NCI-H2029 treated with DMSO at 0.1 percent for 48 hours (cell line): Measurements from ENCODE around the gene TLR3.

Experiments used
- DNase-seq: peaks from one replicate; lab custom pipeline; 2025; lab: John Stamatoyannopoulos, UW

Gene TLR3

GRCh38 chr4:186105647-186106321 lies 36.8 kb downstream of the TLR3 start:
- DNase-seq = peak; percentile 34

- no peak for DNase-seq
Observed at GRCh38 chr4:186107947-186108346, 39.0 kb downstream of the TLR3 start.

- no peak for DNase-seq
Observed at GRCh38 chr4:186108391-186108790, 39.4 kb downstream of the TLR3 start.

- DNase-seq = no peak
Observed at GRCh38 chr4:186109245-186109644, 40.3 kb downstream of the TLR3 start.

DNA sequence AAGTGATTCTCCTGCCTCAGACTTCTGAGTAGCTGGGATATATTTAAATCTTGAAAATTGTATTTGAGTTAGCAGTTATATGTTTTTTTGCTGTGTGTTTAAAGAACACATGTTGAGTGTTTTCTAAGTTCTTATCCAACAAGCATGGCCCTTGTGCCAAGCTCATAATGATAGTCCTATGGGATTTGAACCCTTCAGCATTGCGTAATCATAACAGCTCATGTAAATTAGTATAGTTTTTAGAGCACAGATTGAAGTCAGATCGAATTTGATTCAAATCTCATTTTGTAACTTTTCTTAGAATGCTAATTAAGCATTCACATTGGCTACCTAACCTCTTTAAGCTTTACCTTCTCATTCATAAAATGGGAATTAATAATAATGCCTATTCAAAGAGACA lies 47.7 kb downstream of the TLR3 start:
- DNase-seq = no peak

DNA sequence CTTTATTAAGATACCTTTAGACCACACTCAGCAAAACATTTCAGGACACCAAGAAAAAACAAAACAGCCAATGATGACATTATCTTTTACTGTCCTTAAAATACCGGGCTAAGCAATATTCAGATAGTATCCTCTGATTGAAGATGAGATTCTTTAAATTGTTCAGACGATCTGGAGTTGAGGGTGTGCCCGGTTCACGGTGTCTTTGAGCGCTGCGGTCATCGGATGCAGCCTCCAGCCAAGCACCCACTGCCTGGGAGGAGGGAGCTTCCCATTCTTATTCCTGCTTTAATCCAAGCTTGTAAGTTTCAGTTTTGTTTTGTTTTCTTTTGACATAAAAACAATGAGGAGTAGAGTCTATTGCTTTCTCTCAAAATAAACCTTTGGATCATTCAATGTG lies 49.6 kb downstream of the TLR3 start:
- DNase-seq = no peak

- DNase-seq = no peak
Observed at GRCh38 chr4:186121057-186121456, 52.1 kb downstream of the TLR3 start.

DNA sequence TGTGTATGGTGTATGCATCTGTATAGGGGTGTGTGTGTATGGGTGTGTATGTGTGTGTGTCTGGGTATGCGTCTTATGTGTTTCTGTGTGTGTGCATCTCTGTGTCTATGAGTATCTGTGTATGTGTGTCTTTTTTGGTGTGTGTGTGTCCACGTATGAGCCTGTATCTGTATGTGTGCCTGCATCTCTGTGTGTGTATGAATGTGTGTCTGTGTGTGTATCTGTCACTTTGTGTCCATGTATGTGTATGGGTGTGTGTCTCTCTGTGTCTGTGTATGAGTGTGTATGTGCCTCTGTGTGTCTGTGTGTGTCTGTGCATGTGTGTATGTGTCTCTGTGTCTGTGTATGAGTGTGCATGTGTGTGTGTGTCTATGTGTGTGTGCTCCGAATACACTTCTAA lies 59.9 kb downstream of the TLR3 start:
- no peak for DNase-seq

DNA sequence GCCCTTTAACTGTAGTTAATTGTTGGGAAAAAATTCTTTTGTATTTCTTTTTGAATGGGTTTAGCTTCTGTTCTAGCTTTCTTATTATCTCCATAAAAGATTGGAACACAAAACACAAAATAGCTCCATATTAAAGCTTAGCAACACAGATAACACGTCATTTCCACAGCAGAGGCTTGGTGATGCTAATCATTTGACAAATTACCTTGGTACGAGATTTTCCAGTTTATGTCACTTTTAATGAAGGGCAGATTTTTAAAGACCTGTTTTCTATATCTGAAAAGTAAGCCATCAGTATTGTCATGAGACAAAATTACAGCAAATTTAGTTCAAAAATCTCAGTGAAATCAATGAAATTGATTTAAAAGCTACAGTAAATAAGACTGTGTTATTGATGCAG lies 63.0 kb downstream of the TLR3 start:
- DNase-seq = no peak

- no peak for DNase-seq
Observed at GRCh38 chr4:186132577-186133242, 63.8 kb downstream of the TLR3 start.

- DNase-seq = no peak
Observed at GRCh38 chr4:186134257-186134656, 65.3 kb downstream of the TLR3 start.

- DNase-seq = no peak
Observed at GRCh38 chr4:186134861-186135260, 65.9 kb downstream of the TLR3 start.

DNA sequence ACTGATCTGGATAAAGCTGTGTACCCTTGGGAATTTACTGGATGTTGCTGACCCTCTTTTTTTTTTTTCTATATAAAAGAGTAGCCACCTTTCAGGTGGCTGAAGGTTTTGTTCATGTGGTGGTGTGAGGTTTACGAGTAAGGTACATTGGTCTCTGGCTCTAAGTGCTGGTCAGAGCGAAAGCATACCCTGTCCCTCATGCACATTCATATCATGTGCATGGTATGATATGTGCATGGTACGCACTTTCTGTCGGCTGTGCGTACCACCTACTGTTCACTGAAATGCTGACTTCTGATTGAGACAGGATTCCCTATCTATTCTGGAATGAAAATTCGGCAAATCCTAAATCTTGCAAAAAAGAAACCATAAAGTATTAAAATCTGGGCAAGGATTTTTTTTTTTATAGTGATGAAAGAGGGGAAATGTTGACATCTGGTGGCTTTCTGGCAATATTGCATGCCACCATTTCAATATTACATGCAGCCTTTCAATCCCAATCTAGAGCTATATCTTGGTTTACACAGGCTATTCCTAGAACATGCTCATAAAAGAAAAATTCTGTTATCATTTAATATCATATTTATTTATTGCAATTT lies 68.3 kb downstream of the TLR3 start:
- DNase-seq = no peak
